Bone marrow (tissue), 2 donors: ENCODE data around the gene SLC6A3.
A peak's percentile ranks its signal among the peaks of the same experiment; 100 is the strongest.
"Not testable (repeated sequence)": the region's sequence is repeated elsewhere in the genome, so short reads cannot be mapped to it uniquely, and the experiment has no call there.

Experiments used
- DNase-seq, 2 donors: peaks; one replicate each; lab custom pipeline; 2025; lab: John Stamatoyannopoulos, UW

SLC6A3 gene

DNA sequence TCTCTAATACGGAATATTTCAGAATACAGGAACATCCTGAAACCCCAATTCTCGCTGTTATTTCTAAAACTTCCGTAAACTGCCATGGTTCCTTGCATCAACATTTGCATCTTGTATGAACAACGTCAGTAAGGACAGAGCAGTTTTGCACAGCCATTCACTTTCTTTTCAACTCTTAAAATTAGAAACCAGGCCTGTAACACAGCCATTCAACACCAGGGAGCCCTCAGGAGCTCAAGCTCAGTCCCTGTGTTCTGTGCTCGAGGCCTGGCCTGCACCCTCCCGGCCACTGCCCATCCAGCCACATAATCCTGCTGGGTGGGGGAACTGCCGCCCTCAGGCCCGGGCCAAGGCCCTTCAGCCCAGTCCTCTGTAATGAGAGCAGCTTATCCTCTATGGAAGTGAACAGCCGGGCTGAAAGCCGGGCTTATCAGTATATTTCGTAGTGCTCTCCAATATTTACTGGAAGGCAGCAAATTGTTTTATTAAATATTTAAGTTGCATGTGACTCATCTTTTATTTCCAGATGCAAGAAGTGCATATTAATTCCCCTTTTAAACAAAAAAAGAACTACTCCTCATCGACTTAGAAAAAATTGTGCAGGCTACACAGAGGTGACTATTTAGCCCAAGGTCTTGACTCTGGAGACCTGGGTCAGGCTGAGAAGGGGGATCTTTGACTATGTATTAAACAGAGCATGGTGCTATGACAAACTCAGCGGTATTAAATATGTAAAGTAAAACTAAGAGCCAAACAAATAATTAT, 33.2 kb upstream of the SLC6A3 start:
- DNase-seq = no peak

DNA sequence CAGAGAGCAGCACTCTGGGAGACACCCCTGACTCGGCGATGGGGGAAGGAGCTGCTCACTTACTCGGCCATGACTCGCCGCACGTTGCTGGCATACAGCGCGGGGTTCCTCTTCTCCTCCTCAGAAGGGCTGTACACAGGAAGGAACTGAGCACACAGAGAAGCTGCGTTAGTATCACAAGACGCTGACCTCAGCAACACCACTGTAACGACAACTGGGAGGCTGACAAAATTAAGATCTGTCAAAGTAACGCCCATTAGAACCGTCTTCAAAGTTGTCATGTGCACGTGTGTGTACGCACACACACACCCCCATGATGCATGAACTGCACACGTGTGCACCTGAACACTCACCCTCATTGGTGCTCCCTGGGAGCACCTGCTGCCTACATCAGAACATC, 32.1 kb upstream of the SLC6A3 start:
- peak; percentile 30 to 33 for DNase-seq

DNA sequence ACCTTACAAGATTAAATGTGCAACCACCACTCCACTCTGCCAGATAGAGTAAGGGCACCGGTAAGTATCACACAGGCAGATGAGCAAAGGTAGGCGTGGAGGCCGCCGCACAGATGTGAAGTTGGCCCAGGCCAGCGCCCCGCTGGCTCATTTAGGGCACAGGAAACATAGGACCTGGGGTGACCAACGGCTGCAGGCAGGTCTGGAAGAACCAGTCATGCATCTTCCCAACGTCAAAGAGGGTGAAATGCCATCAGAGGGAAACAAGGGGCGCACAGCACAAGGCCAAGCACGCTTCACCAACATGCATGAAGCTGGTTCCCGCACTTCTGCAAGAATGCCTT, 31.7 kb upstream of the SLC6A3 start:
- no peak for DNase-seq

DNA sequence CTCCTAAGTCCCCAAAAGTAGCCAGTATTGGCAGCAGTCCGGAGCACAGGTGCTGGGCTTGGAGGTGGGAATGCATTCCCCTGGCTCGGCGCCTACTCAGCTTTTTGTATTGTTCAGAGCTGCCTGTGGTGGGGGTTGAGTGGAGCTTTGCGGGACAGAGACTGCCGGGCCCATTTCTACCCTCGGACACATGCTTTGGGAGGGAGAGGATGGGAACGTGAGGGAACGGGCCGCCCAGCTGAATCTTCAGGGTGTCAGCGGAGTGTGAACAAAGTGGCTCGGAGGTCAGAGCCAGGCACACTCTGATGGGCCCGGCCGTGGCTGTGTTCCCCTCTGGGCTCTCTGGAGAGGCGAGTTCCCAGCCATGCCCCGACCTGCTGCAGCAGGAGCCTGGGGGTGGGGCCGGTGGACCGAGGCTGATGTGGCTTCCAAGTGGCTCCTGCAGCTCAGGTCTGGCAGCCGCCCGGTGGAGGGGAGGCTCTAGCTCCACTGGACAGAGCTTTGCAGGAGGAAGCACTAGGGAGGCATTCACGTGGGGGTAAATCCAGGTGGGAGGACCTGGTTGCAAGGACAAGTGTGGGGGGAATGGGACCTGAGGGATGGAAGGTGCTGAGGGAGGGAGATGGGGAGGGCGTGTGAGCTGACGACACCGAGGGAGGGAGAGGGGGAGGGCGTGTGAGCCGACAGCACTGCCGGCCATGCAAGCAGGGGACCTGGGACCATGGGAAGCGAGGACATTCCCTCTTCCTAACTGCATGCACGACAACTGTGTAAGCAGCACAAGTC, 31.1 kb upstream of the SLC6A3 start:
- no peak for DNase-seq

DNA sequence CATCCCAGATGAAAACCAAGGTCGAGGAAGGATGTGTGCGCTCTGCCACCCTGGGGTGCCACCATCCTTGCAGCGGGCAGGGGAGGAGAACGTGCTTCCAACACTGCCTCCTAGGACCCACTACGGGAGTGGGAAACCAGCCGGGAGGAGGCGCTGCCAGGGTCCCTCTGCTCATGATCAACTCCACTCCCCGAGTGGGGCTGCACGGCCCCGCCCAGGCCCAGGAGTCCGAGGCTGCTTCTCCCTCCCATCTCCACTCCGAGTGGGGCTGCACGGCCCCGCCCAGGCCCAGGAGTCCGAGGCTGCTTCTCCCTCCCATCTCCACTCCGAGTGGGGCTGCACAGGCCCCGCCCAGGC, 30.3 kb upstream of the SLC6A3 start:
- DNase-seq = not testable (repeated sequence)

DNA sequence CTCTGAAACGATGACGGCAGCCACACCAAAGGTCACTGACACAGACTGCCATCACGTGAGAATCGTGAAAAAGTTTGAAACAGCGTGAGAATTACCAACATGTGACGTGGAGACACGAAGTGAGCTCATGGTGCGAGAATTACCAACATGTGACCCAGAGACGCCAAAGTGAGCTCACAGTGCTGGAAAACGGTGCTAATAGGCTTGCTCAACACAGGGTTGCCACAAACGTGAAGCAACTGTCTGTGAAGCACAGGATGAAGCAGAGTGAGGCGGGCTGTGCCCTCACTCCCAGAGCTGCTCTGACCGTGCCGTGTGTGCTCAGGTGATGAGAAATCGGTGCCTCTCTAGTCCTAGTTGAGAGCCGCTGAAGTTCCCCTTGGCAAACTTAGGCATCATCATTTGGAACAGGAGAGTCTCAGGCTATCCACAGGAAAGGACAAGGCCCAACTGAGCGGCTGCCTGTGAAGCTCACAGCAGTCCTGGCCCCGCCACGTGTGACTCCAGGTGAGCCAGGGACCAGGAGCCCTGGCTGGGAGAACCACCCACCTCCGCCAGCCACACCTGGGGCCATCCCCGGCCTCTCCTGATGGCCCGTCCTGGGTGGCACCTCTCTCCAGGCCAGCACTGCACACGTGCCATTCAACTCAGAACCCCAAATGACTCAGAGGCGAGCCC, 29.8 kb upstream of the SLC6A3 start:
- no peak for DNase-seq

DNA sequence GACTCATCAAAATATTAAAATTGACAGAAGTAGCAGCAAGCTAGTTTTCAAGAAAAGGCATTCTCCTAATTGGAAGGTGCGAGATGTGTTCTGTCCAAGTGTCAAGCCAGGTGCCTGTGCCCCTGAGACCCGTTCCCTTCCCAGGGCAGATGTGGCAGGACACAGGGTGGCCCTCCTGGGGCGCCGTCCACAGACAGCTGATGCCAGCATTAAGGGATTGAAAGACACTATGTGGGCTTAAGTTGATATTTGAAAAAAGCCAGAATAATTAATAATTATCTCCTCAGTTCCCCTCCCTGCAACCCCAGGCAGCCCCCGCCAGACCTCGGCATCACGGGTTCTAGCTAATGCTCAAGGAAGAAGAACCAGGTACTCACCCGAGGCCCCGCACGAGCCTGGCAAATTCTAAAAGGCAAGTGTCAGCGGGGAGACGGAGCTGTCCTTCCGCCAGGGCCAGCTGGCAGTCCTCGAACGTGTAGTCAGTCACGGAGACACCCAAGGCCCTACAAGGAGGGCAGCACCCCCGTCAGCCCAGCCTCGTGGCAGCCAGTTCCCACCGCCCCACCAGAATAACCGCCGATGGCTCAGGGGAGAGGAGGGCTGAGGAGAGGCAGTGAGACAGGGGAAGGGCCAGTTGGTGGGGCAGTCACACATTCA, 29.1 kb upstream of the SLC6A3 start:
- DNase-seq = no peak

DNA sequence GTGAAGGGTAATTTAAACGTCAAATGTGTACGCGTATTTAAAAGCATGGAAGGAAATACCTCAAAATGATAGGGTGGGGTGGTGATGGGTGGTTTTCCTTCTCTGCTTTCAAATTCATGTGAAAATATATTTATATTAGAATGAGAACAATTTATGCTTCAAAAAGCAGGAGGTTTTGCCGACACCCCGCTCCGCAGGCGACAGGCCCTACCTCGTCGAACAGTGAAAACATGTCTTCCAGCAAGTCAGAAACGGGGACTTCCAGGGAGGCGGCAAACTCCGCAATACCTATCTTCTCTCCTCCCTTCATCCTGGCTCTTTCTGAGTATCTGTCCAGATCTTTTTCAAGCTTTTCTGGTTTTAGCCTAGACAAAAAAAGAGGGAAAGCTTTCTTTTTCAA, 28.5 kb upstream of the SLC6A3 start:
- DNase-seq = no peak

DNA sequence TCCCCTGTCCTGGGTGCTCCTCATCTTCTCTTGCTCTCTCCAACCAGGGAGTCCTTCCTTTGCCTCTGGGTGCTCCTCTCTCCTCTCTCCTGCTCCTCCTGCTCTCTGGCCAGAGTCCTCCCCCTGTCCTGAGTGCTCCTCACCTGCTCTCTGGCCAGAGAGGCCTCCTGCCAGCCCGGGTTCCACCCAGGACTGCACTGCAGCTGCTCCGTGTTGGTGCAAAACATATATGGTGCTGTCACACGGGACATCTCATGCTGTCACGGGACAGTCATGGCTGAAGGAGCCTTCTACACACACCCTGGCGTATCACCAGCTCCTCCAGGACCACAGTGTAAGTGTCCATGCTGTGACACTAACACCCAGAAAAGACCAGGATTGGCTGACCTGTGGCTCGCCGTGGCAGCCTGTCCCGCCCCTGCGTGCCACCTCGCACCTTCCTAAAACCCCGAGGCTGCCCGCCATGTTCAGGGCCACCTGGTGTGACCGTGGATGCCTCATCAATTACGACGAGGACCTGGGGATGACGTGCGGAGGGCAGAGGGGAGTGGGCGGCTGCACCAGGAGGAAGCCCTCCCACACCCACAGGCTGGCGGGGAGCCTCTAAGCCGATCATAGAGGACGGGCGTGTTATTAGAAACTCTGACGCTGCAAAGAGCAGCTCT, 27.9 kb upstream of the SLC6A3 start:
- DNase-seq = no peak

DNA sequence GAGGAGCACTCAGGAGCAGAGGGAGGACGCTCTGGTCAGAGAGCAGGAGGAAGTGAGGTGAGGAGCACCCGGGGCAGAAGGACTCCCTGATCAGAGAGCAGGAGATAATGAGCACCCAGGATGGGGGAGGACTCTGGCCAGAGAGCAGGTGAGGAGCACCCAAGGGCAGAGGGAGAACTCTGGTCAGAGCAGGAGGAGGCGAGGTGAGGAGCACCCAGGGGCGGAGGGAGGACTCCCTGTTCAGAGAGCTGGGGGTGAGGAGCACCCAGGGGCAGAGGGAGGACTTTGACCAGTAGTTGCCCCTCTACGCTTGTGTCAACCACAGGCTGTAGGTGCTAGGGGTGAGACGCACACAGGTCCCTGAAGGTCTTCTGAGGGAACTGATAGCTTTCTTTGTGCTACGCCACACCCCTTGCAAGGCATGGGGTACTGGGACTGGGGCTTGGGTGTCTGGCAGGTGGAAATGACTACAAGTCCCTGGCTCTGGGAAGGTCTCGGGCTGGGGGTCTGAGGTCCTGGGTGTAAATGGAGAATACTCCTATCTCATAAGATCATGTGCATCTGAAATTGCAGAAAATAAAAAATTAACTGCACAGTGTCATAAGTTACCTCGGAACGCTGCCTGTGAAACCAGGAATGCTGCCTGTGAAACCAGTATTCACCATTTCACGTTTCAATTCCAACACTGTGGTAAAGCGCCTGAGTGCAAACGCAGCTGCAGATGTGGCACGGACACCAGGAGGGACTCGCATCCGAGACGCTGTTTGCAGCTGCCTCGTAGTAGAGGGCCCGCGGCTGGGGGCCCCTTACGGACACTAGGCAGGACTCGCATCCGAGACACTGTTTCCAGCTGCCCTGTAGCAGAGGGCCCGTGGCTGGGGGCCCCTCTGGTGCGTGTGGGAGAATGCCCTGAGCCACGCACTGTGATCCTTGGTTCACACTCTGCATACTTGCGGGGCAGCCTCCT, 27.0 kb upstream of the SLC6A3 start:
- DNase-seq = no peak

DNA sequence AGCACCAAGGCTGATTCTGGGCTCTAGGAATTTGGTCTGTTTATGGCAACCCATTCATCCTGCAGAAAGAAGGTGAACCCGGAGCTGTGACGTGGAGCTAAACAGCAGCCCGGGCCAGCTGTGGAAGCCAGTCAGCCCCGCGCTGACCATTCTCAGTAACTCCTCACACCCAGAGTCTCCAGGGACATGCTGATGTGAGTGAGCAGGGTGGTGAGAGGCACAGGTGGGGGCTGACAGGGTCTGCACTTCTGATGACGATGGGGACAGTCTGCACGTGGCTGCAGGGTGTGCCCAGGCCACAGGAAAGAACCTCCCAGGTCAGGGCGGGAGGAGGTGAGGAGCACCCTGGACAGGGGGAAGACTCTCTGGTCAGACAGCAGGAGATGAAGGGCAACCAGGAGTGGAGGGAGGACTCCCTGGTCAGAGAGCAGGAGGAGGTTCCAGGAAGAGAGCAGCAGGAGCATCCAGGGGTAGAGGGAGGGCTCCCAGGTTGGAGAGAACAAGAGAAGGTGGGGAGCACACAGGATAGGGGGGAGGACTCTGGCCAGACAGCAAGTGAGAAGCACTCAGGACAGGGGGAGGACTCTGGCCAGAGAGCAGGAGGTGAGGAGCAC, 26.1 kb upstream of the SLC6A3 start:
- DNase-seq = no peak

DNA sequence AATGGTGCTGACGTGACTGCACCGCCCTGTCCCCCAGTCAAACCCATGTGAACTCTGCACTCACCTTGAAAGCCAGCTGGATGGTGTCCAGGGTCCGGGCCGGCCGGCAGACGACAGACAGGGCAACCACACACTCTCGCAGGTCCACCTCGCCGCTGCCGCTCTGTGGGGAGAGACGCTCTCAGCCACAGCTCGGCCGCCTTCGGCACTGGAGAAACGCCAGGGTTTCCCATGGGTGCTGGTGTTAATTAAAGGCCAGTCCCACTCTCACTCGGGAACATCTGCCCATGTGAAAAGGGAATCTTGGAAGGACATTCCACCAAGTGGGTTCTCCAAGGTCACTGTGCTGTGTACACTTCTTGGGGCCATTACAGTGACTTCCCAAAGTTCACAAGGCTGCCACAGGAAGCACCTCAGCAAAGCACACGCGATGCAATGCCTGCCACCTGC, 25.5 kb upstream of the SLC6A3 start:
- no peak for DNase-seq

DNA sequence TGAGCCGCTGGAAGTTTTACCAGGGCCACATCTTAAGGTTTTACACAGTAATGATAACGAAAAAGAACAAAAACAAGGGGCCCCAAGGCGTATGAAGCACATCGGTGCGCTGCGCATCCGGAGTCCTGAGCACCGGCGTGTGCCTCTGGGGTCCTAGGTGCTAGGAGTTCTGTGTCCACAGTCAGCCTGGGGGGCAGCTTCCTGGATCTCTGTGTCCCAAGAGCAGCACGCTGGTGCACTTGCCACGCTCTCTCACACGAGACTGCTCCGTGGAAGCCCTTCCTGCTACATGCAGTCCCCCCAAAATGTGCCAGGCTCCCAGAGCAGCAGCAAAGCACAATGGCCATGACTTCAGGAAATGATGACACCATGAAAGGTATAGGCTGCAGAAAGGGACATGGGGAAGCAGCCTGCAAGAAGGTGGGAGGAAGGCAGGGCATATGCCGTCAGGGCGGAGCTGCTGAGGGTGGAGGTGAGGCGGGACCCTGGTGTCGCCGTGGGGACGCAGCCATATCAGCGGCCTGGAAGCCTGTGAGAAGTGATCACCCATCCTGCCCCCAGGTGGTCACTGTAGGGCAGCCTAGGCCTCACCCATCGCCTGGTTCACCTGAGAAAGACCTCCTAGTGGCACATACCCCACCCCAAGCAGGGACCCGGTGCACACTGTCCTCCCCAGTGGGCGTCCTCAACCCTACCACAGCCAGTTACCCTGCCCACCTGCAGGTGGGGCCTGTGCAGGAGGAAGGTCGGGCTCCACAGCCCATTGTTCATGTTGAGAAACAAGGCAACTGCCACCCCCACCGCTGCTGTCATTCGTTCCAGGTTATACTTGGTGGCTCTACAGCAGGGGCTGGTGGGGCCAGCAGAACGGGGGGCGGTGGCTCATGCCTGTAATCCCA, 23.6 kb upstream of the SLC6A3 start:
- no peak for DNase-seq

DNA sequence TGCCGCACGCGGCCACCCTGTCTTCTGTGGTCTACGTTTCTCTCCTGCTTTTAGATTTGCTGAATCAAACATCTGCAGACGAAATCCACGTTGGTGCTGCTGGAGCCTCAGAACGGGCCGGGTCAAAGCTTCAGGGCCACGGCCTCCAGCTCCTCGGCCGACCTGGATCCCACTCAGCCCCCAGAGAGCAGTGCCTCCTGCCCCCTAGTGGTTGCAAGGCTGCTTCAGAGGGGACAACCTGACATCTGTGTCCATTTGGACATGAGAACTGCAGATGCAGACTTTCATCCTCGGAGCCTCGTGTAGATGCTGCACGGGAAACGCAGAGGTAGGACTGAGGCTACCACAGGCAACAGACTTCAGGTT, 23.0 kb upstream of the SLC6A3 start:
- DNase-seq = no peak

DNA sequence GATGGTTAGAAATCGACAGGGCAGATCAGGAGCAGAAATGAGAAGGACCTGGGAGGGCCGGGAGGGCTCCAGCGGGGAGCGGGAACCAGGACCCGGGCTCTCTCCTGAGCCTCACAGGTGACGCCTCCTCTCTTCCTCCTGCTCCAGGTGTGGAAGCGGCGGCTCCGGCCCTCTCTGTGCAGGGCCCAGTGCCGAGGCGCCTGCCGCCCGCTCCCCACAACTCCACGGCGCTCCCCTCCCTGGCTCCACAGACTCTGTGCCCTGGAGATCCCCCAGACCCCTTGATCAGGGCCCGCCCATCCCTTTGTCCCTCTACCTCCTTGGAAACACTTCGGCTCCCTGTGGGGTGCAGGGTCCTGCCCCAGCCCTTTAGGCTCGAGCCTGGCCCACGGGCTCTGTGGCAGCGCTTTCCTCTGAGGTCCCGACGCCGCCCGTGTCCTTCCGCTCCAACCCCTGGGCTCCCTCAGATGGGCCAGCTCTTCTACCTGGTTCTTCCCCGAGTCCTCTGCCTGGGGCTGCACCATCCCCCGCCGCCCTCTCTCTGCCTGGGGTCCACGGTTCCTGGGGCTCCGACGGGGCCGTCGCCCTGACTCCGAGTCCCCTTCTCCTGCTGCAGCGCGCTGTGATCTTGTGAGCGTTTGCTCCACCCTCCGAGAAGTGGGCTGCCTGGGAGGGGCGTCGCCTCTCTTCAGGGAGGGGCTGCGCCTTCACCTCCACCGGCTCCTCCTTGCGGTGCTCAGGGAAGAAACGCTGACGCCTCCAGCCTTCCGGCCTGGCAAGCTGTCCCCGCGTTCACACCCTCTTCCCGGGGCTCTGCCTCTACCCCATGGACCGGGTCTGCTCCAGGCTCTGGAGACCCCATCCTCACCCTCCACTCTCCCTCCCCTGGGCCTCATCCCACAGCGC, 22.4 kb upstream of the SLC6A3 start:
- DNase-seq = no peak

DNA sequence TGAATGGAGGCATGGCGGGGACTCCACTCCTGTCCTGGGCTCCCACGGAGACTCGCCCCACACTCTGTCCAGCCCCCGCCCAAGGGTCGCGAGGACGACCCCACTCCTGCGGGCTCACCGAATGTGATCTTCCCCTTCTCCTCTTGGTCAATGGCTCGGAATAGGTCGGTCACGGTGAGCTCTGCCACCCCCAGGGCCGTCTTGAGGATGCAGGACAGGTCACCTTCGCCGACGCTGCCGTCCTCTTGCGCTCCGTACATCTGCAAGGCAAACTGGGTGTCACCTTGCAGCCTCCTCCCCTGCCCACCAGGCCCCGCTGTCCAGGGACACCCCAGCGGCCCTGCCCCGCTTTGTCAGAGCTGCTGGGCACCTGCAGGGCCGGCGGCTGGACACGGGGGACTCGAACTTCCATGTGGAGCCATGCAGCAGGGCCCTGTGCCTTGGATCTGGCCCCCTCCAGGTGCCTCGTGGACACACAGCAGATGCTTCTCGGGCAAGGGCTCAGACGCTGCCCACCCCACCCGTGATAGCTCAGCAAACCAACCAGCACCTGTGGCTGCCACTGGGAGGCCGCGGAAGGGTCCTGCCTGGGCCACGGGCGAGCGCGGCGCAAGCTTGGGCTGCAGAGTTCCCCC, 21.5 kb upstream of the SLC6A3 start:
- DNase-seq = no peak

DNA sequence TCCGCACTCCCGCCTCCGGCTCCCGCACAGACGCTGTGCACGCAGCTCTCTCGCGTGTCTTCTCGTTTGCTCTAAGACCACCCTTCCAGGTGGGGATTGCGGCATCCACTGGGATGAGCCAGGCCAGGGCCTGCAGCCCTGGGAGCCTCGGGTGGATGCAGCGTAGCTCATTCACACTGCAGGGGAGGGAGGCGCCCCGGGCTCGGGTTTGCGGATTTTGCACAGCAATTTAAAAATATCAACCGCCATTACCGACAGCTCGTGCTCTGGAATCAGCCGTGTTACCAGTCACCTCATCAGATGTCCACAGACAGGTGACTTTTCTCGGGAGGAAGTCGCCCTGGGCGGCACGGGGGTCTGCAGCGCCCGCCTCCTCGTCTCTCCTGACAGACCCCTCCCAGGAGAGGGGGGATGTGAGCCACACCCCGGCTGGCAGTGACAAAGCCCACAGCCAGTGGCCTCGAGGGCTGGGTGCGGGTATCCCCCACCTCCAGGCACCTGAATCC, 20.8 kb upstream of the SLC6A3 start:
- no peak for DNase-seq

DNA sequence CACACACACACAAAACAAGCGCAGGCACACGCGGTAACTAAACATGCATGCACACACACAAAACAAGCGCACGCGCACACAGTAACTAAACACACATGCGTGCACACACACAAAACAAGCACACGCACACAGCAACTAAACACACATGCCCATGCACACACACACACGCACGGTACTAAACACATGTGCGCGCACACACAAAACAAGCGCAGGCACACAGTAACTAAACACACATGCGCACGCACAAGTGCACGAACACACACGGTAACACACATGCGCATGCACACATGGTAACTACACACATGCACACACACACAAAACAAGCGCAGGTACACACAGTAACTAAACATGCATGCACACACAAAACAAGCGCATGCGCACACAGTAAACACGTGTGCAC, 19.9 kb upstream of the SLC6A3 start:
- no peak for DNase-seq
